ENCODE measurements around the gene CCNQ.

Gene CCNQ

DNA sequence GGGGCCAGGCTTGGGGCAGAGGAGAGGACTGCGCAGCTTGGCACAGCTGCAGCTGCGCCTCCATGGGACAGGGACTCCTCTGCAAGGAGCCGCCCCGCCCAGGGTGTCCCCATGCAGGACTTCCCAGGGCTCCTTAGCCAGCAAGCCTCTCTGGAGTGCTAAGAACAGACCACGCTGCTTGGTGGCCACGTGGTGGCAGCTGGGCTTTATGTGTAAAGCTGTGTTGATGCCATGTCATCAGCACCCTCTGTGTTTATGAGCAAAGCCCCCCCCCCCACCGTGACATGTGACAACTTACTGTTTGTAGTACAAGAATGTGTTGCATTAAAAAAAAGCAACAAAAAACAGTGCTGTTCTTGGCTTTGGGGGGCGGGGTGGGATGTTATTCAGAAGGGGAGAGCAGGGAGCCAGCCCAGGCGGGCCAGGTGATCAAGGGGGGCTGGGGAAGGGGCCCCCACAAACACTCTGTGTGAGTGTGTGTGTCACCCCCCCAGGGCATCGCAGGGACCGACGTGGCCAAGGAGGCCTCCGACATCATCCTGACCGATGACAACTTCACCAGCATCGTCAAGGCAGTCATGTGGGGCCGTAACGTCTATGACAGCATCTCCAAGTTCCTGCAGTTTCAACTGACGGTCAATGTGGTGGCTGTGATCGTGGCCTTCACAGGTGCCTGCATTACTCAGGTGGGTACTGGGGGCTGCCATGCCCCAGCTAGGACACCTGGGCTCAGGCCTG lies 41.2 kb downstream of the CCNQ start:
- TF ChIP-seq, protein P1, sequence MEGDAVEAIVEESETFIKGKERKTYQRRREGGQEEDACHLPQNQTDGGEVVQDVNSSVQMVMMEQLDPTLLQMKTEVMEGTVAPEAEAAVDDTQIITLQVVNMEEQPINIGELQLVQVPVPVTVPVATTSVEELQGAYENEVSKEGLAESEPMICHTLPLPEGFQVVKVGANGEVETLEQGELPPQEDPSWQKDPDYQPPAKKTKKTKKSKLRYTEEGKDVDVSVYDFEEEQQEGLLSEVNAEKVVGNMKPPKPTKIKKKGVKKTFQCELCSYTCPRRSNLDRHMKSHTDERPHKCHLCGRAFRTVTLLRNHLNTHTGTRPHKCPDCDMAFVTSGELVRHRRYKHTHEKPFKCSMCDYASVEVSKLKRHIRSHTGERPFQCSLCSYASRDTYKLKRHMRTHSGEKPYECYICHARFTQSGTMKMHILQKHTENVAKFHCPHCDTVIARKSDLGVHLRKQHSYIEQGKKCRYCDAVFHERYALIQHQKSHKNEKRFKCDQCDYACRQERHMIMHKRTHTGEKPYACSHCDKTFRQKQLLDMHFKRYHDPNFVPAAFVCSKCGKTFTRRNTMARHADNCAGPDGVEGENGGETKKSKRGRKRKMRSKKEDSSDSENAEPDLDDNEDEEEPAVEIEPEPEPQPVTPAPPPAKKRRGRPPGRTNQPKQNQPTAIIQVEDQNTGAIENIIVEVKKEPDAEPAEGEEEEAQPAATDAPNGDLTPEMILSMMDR (IDR thresholded peaks at IDR 0.05; ENCODE audit: insufficient read depth, low read depth, low read length, missing control alignments) = no peak
- H3K4me3 ChIP-seq (ENCODE audit: low read length) = no peak overlapping the region
- DNase-seq (ENCODE audit: low read depth) = no peak

DNA sequence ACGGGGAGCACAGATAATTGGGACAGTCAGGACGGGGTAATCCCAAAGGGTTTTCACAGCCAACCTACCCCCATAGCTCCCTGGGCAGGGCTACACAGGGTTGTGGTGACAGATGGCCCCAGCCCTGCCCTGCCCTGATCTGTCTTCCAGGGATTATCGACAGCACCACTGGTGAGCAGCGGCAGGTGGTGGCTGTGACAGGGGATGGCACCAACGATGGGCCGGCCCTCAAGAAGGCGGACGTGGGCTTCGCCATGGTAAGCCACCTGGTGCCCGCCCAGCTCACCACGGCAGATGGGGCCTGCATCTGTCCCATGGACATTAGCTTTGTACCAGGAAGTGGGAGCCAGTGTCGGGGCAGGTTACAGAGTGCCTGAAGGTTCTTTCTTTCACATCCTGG lies 42.2 kb downstream of the CCNQ start:
- no peak for DNase-seq (ENCODE audit: low read depth)
- TF ChIP-seq, protein P1 (IDR thresholded peaks at IDR 0.05; ENCODE audit: insufficient read depth, low read depth, low read length, missing control alignments) = no peak
- no peak overlapping the region for H3K4me3 ChIP-seq (ENCODE audit: low read length)

DNA sequence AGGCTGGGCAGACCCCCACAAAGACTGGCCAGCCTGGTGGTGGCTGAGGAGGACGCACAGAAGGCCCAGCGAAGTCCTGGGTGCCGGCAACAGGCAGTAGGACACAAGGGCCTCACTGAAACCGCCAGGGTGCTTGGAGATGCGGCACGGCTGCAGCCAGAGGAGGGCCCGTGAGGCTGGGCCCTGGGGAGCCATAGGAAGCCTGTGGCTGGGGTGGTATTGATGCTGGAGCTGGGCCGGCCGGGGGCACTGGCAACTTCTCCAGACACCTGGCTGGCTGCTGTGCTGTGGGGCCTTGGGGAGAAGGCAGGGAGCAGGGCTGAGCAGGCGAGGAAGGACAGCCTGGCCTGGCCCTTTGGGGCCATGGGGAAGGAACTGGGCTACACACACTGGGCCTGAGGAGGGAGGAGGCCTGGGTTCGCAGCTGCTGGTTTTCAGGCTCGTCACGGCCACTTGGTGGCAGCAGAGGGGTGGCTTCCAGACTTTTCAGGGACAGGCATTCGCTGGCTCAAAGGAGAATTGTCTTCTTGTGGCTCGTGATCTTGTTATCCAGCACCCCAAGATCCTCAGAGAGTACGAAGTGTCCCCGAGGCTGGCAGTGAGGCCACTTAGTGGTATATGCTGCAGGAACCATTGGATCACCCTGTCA lies 44.3 kb downstream of the CCNQ start:
- DNase-seq (ENCODE audit: low read depth) = peak; percentile 59
- TF ChIP-seq, protein P1 (IDR thresholded peaks at IDR 0.05; ENCODE audit: insufficient read depth, low read depth, low read length, missing control alignments) = peak; percentile 67
- H3K4me3 ChIP-seq (ENCODE audit: low read length) = no peak overlapping the region

DNA sequence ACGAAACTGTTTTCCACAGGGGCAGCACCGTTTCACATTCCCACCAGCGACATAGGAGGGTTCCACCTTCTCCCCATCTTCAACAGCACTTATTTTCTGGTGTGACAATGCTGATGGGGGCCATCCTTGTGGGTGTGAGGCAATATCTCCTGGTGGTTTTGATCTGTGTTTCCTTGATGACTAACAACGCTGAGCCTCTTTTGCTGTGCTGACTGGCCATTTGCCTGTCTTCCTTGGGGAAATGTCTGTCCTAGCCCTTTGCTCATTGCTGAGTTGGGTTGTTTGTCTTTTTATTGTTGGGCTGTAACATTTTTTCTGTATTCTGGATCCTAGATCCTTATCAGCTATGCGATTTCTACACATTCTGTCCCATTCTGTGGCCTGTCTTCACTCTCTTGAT lies 47.8 kb downstream of the CCNQ start:
- H3K4me3 ChIP-seq (ENCODE audit: low read length) = no peak overlapping the region
- DNase-seq (ENCODE audit: low read depth) = peak; percentile 37
- TF ChIP-seq, protein P1 (IDR thresholded peaks at IDR 0.05; ENCODE audit: insufficient read depth, low read depth, low read length, missing control alignments) = no peak

DNA sequence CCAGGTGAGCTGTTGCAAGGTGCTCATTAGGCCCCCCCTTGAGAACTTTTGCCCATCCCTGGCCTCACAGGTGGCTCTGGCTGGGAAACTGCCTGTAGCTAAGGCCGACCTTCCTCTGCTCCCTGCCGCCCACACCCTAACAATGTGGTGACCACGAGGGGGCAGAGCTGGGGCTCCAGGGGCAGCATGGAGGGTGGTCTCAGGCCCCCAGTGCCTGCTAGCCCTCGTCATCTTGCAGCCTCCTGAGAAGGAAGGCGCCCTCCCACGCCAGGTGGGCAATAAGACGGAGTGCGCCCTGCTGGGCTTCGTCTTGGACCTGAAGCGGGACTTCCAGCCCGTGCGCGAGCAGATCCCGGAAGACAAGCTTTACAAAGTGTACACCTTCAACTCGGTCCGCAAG lies 49.1 kb downstream of the CCNQ start:
- no peak overlapping the region for H3K4me3 ChIP-seq (ENCODE audit: low read length)
- no peak for DNase-seq (ENCODE audit: low read depth)
- TF ChIP-seq, protein P1 (IDR thresholded peaks at IDR 0.05; ENCODE audit: insufficient read depth, low read depth, low read length, missing control alignments) = no peak

DNA sequence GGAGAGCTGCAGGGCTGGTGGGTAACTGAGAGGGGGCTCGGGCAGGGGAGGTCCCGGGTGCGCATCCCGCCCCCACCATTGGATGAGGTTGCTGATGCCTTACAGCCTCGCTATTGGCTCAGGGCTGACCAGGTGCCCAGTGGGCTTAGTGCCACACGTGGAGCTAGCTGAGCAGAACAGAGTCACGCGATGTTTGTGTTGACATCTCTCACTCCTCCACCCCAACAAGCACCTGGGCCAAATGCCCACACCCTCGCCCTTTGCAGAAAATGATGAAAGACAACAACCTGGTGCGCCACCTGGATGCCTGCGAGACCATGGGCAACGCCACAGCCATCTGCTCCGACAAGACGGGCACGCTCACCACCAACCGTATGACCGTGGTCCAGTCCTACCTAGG lies 49.7 kb downstream of the CCNQ start:
- H3K4me3 ChIP-seq (ENCODE audit: low read length) = no peak overlapping the region
- DNase-seq (ENCODE audit: low read depth) = no peak
- TF ChIP-seq, protein P1 (IDR thresholded peaks at IDR 0.05; ENCODE audit: insufficient read depth, low read depth, low read length, missing control alignments) = no peak
